GM19099 (cell line): ENCODE data around the gene APOL5.

Experiments used
- POLR2A ChIP-seq: IDR thresholded peaks from 3 replicates; pipeline ENCODE4 v1.6.1; 2011; ENCODE audit warnings: low read depth; ENCODE audit not compliant: insufficient read length; ENCODE audit errors: extremely low read depth

APOL5 gene

DNA sequence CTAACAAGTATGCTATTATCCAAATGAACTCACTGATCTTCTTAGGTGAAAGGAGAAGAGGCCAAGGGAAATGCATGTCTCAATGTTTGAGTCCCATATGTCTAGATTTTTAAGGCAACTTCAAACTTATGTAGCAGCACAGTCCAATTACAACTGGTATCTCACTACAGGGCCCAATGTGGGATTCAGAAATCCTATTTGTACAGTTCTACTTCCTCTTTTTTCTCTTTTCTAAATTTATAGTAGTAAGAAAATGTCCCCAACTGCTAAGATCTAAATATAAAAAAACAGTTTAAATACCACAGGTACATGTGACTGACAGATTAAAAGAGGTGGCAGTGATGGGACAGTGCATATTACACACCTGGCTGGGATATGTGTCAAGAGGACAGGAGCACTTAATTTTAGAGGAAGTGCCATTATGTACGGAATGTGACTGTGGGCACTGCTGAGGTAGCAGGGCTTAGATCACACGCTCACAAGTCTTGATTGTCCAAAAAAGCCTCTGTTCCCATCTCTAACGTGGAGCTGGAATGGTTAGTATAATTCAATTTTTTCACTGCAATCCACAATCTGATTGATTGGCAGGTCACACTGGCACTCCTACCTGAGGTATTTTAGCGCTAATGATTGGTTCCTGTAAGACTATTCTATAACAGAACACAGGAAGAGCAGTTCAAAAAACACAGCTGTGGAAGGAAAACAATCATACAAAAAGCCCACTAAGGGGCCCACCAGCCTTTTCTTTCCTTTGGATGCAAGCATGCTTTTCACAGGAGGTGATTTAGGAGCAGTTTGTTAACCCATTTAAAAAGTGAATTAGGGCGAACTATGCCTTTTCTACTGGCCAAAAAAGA lies 34.6 kb downstream of the APOL5 start:
- no peak for TF ChIP-seq POLR2A

DNA sequence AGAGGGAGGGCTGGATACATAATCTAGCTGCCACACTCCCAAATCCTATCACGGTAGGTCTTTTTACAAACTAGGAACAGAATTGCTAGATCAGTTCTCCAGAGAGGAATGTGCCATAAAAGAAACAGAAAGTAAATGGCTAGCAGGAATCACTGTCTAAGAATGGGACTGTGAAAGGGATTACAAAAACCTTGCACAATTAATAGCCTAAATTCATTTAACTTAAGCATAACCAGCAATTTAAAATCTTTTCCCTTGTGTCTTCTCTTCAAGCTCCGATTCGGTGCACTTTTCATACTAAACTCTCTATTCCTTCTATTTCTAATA lies 35.2 kb downstream of the APOL5 start:
- no peak for TF ChIP-seq POLR2A

DNA sequence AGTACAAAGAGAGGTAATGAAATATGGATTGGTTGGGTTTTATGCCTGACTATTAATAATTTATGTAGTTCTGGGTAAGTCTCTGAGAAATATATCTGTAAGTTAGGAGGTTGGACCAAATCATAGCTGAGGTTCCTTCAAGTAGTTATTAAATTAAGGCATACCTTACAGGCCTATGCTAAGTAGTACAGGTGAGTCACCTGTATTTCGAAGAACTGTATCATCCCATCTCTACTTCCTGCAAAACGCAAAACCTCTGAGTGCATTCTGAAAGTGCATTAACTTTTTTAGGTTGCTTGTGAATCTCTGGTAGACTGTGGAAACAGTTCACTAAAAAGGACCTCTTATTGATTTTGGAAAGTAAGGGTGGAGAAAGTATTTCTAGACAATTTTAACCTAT lies 37.1 kb downstream of the APOL5 start:
- TF ChIP-seq POLR2A = no peak

DNA sequence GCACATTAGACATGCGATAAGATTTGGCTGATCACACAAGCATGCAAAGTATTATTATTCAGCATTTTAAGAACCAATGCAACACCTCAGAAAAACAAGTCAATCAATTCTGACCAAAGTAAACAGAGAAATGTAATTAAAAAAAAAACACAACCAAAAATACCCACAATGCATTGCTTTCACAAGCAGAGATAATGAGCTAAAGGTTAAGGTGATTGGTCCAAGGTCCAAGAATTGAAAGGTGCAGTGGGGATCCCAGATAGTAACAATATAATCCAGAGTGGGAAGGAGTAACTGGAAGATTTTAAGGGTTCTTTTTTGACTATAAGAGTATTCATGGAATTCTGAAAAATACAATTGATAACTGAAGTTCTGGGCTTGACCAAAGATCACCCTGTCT lies 39.0 kb downstream of the APOL5 start:
- TF ChIP-seq POLR2A = no peak

DNA sequence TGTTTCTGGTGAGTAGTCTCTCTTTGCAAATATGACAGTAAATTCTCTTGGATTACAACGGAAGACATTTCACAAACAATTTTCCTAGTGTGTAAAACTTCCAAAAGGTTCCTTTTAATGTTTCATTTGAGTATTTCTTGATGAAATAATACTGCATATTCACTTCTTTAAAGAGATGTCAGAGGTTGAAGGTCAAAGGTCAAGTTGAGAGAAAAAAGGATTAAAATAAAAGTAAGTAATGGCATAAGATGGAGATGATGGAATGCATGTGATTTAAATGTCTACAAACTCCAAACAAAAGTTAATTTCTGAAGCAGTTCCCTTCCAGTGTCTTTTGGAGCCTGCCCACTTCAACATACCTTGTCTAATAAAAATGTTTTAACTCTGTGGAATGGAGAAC lies 40.7 kb downstream of the APOL5 start:
- no peak for TF ChIP-seq POLR2A

DNA sequence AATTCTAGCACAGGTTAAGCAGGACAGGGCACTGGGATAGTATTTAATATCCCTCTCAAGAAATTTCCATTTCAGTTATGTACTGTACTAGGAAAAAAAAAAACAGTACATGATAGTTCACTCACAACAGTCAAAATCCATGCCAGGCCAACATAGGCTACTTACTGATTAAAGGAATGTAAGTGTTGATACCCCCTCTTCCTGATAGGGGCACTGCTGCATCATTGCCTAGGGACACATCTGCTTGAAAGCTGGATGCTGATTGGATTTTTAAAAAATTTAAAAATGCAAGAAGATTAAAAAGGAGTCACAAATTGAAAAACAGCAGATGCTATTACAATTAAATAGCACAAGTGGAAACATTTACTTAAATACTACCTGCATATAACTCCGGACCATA lies 43.4 kb downstream of the APOL5 start:
- TF ChIP-seq POLR2A = no peak

DNA sequence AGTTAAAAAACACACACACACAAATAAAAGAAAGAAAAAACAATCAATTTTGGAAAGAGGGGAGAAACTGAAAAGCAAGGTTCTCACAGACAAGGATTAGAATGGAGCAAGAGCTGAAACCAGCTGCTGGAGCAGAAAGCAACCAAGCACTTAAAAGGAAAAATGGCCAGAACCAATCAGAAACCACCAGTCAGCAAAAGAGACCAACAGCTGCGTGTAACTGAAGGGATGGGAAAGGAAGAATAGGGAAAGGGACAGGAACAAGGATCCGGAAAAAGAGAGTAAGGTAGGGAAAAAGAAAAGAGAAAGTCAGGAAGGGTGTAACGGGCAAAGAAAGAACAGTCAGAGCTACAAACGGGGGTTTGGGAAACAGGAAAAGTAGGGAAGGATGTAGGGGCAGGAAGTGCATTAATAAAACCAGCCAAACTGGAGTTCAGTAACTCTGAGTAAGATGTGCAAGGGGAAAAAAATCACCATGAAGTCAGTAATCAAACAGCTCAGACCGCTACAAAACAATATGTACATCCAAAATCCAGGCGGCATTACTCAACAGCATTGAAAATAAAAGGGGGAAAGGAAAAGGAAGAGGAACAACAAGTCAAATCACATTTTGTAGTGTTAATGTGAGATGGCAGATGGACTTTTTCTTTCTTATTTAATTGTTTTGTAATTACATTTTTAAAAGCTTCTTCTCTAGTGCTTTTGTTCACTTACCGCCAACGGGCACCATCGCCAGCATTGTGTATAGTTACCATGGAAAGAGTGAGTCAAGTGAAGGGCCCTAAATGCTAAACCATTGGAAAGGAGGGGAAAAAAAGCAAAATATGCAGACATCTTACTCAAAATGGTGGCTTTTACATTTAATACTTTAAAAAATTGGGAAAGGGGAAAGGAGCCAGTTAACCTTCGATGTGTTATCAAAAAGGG lies 49.2 kb downstream of the APOL5 start:
- TF ChIP-seq POLR2A = no peak

DNA sequence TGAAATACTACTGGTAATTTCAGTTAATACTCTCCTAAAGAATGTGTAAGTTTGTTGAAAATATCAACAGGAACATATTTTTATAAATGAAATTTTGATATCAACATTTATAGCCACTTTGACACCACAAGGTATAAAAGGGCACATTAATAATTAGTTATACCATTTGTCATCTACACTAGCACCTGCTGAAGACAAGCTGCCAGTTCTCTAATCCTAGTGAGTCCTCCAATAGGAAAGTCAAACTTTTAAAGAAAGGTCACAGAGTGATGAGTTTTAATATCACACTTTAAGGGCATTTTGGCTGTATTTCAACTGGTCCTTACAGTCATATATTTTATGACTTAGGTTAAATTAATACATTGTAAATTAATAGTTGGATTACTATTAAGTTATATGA lies 52.3 kb downstream of the APOL5 start:
- TF ChIP-seq POLR2A = no peak

DNA sequence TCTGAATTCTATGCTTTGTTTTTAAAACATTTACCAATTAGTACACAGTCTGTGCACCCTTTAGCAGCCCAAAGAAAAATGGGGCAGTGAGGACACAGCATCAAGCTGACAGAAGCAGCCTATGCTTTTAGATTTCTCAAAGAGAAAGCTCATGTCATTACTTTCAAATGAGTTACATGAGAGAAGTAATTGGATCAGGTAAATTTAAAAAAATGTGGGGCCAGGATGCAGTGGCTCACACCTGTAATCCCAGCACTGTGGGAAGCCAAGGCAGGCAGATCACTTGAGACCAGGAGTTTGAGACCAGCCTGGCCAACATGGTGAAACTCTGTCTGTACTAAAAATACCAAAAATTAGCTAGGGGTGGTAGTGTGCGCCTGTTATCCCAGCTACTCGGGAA lies 57.7 kb downstream of the APOL5 start:
- TF ChIP-seq POLR2A = no peak

DNA sequence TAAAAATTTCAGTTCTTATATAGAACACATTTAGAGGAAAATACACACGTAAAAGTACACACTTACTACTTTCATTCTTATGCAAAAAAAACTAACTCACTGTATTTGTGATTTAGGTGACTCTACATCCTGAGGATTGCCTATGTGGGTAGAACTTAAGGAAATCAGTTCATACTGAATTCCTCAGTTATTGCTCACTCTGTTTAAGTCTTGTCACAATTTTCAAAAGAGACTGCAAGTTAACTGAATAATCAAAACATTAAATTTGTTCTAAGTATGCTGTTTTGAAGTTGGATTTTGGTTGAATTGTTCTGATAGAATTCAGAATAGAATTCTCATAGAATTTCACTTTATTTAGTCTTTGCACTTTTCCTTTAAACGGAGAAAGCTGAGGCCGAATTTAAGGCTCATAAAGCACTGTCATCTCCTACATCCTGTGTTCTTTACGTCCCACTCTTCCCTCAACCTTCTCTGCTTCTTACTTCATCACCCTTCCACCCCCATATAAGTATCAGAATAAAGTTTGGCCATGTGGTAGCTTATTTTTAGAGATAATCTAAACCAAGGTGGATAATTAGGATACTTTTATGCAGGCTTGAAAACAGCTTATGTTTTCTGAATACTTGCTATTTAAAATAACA lies 59.8 kb downstream of the APOL5 start:
- TF ChIP-seq POLR2A = no peak
